HCT116 (cell line): ENCODE measurements around the gene C20orf141. TPM values are rescaled to one million over a fixed set of nuclear protein-coding genes. Genes with fewer than 3 reads are reported as not detected.

Experiments
- ATAC-seq: fragments of 200-7000 bp; cut with Tn5 transposase; 2 replicates; pipeline ENCODE4 v1.9.1; 2020; ENCODE audit warnings: mild to moderate bottlenecking, moderate library complexity
- BruUV-seq: library from RNA; stranded (reverse); fragments of 400-500 nt; replicated peaks from 2 replicates; lab custom pipeline; 2021; lab: Mats Ljungman, UMichigan
- CTCF ChIA-PET: fragments of 300-600 bp; sonication (Branson Sonifier 250); formaldehyde crosslinking; loops from one replicate; lab custom pipeline; 2021; ENCODE audit warnings: antibody characterized with exemption; lab: Charles Lee
- POLR2A ChIA-PET: fragments of 300-600, 350-600 bp; sonication (Branson Sonifier 250); formaldehyde crosslinking; loops from one replicate; lab custom pipeline; 2021; ENCODE audit warnings: antibody characterized with exemption; lab: Charles Lee
- RAD21 ChIA-PET, 2 experiments: fragments of 300-600 bp; sonication (Branson Sonifier 250); formaldehyde crosslinking; loops; one replicate each; lab custom pipeline; 2023; ENCODE audit warnings: low total read pairs in 2 of 2; ENCODE audit not compliant: uncharacterized antibody in 2 of 2, unreplicated experiment in 2 of 2, low non-redundant PET in 1 of 2; lab: Charles Lee
- DNase-seq: peaks from one replicate; pipeline ENCODE4 v3.0.0-alpha.2; 2010; ENCODE audit warnings: low read depth, low spot score
- H2AFZ ChIP-seq: fragments of 200-600 bp; shearing (Covaris generic), sonication (generic); 2 replicates; pipeline ENCODE4 v1.6.1; 2017; ENCODE audit warnings: low read depth, mixed run types, mixed read lengths, antibody characterized with exemption, low read length; ENCODE audit not compliant: poor library complexity, severe bottlenecking
- H3K27ac ChIP-seq: 2 replicates; pipeline ENCODE4 v1.5.1; 2012; ENCODE audit warnings: low read depth, low read length
- H3K27me3 ChIP-seq: fragments of 200-600 bp; sonication (generic); 2 replicates; pipeline ENCODE4 v1.6.1; 2016; ENCODE audit warnings: mixed run types, low read length, mixed read lengths; ENCODE audit not compliant: insufficient read depth
- H3K36me3 ChIP-seq, 2 experiments: fragments of 200-500 bp in 1 of 2; fragments of 200-600 bp in 1 of 2; sonication (Bioruptor generic) in 1 of 2; sonication (generic) in 1 of 2; 2 replicates each; pipeline versions ENCODE4 v1.5.1 to v1.6.1; 2014 to 2016; ENCODE audit warnings: low read length in 2 of 2, inconsistent platforms in 1 of 2, mixed read lengths in 1 of 2, mixed run types in 1 of 2; ENCODE audit not compliant: insufficient read depth in 2 of 2, control insufficient read depth in 1 of 2
- H3K4me1 ChIP-seq, 2 experiments: fragments of 200-600 bp in 1 of 2; sonication (generic) in 1 of 2; 2 replicates each; pipeline versions ENCODE4 v1.5.1 to v1.6.1; 2012 to 2017; ENCODE audit warnings: low read length in 2 of 2, inconsistent platforms in 1 of 2, mild to moderate bottlenecking in 1 of 2, mixed read lengths in 1 of 2, mixed run types in 1 of 2, moderate library complexity in 1 of 2; ENCODE audit not compliant: insufficient read depth in 2 of 2, control insufficient read depth in 1 of 2
- H3K4me2 ChIP-seq: fragments of 200-600 bp; sonication (generic); 2 replicates; pipeline ENCODE4 v1.6.1; 2017; ENCODE audit warnings: mixed run types, low read length, mixed read lengths
- H3K4me3 ChIP-seq, 2 experiments: fragments of 200-600 bp in 1 of 2; sonication (generic) in 1 of 2; replicated peaks in 1 of 2; 2 replicates each; pipeline ENCODE4 v1.5.1; 2011 to 2016; ENCODE audit warnings: low read length in 2 of 2, control low read depth in 1 of 2, low read depth in 1 of 2, mild to moderate bottlenecking in 1 of 2, mixed read lengths in 1 of 2, mixed run types in 1 of 2
- H3K79me2 ChIP-seq: fragments of 200-600 bp; sonication (generic); 2 replicates; pipeline ENCODE4 v1.6.1; 2017; ENCODE audit warnings: mild to moderate bottlenecking, mixed run types, low read length, moderate library complexity, mixed read lengths; ENCODE audit not compliant: insufficient read depth
- H3K9ac ChIP-seq: fragments of 200-600 bp; sonication (generic); 2 replicates; pipeline ENCODE4 v1.6.1; 2016; ENCODE audit warnings: low read length, mixed read lengths
- H3K9me2 ChIP-seq: fragments of 200-600 bp; sonication (generic), shearing (Covaris generic); 2 replicates; pipeline ENCODE4 v1.6.1; 2017; ENCODE audit warnings: mixed run types, mild to moderate bottlenecking, moderate library complexity; ENCODE audit not compliant: insufficient read depth
- H3K9me3 ChIP-seq, 2 experiments: fragments of 200-500 bp in 1 of 2; fragments of 200-600 bp in 1 of 2; sonication (Bioruptor generic) in 1 of 2; sonication (generic) in 1 of 2; 2 replicates each; pipeline ENCODE4 v1.6.1; 2014 to 2017; ENCODE audit warnings: low read length in 2 of 2, mixed read lengths in 2 of 2, inconsistent platforms in 1 of 2, low read depth in 1 of 2, mild to moderate bottlenecking in 1 of 2, mixed run types in 1 of 2, moderate library complexity in 1 of 2; ENCODE audit not compliant: control insufficient read depth in 1 of 2, insufficient read depth in 1 of 2
- H4K20me1 ChIP-seq: fragments of 200-600 bp; sonication (generic), shearing (Covaris generic); 2 replicates; pipeline ENCODE4 v1.6.1; 2017; ENCODE audit warnings: mixed run types, mild to moderate bottlenecking, moderate library complexity; ENCODE audit not compliant: insufficient read depth
- CBX3 ChIP-seq: IDR thresholded peaks from 2 replicates; pipeline ENCODE4 v1.6.1; 2012; ENCODE audit warnings: low read depth
- CEBPB ChIP-seq: IDR thresholded peaks from 2 replicates; pipeline ENCODE4 v1.6.1; 2012; ENCODE audit warnings: low read depth
- CTCF ChIP-seq, 3 experiments: fragments of 200-600 bp in 1 of 3; sonication (generic) in 1 of 3; IDR thresholded peaks in 2 of 3; conservative IDR thresholded peaks in 1 of 3; 2 replicates each; pipeline ENCODE4 v1.5.1; 2012 to 2017; ENCODE audit warnings: low read depth in 2 of 3, low read length in 2 of 3, antibody characterized with exemption in 1 of 3, borderline replicate concordance in 1 of 3, control low read depth in 1 of 3, mild to moderate bottlenecking in 1 of 3, mixed read lengths in 1 of 3, mixed run types in 1 of 3, moderate library complexity in 1 of 3; ENCODE audit not compliant: insufficient read depth in 1 of 3
- EGR1 ChIP-seq: IDR thresholded peaks from 2 replicates; pipeline ENCODE4 v1.6.1; 2012; ENCODE audit warnings: low read depth
- ELF1 ChIP-seq: IDR thresholded peaks from 2 replicates; pipeline ENCODE4 v1.6.1; 2012; ENCODE audit warnings: low read depth, borderline replicate concordance
- EZH2 ChIP-seq: fragments of 200-600 bp; sonication (generic); IDR thresholded peaks from 2 replicates; pipeline ENCODE4 v1.6.1; 2017; ENCODE audit warnings: antibody characterized with exemption, mixed run types
- FOSL1 ChIP-seq: IDR thresholded peaks from 2 replicates; pipeline ENCODE4 v1.6.1; 2012; ENCODE audit warnings: low read depth
- JUND ChIP-seq: IDR thresholded peaks from 2 replicates; pipeline ENCODE4 v1.6.1; 2012
- MAX ChIP-seq: IDR thresholded peaks from 2 replicates; pipeline ENCODE4 v1.6.1; 2012
- POLR2A ChIP-seq: IDR thresholded peaks from 2 replicates; pipeline ENCODE4 v1.7.0; 2011; ENCODE audit warnings: borderline replicate concordance; ENCODE audit not compliant: insufficient read depth, insufficient read length; ENCODE audit errors: extremely low read depth
- POLR2AphosphoS5 ChIP-seq: IDR thresholded peaks from 2 replicates; pipeline ENCODE4 v1.6.1; 2011; ENCODE audit warnings: mild to moderate bottlenecking, low read depth, low read length, moderate library complexity
- SRF ChIP-seq: IDR thresholded peaks from 2 replicates; pipeline ENCODE4 v1.6.1; 2012; ENCODE audit warnings: low read depth
- ZFX ChIP-seq: fragments of 450-650 bp; IDR thresholded peaks from 2 replicates; pipeline ENCODE4 v1.6.1; 2017
- ZNF274 ChIP-seq: fragments of 200-500 bp; sonication (Bioruptor generic); IDR thresholded peaks from 2 replicates; pipeline ENCODE4 v1.6.1; 2014; ENCODE audit warnings: mild to moderate bottlenecking, low read depth, low read length, inconsistent platforms
- intact Hi-C: fragments of 100-400 bp; cut with micrococcal nuclease; formaldehyde crosslinking; loops from 2 replicates; pipeline ENCODE4 v1.10.0; 2022
- total RNA-seq: library from RNA; stranded (reverse); gene quantifications from one replicate; pipeline ENCODE4 v1.2.1, GENCODE V29; 2021; ENCODE audit not compliant: unreplicated experiment

C20orf141 gene
- total RNA-seq, 1 experiment from 2014 or later, result not detected

- TF ChIP-seq POLR2A (no peak), EGR1 (no peak), EZH2 (no peak), FOSL1 (no peak), SRF (no peak), ELF1 (no peak), ZNF274 (no peak), CEBPB (no peak)
These were observed 18.7 kb upstream of the C20orf141 start (continued) for GRCh38 chr20:2796011-2796660.

GRCh38 chr20:2797136-2797983 is 17.4 kb upstream of the C20orf141 start:
- Histone ChIP-seq H3K27ac (no peak overlapping the region), H4K20me1 (no peaks in the 10 kb centered on the region), H3K9me3 (no peaks in the 10 kb centered on the region), H3K4me1 (peaks cover 8 to 13% of the 10 kb centered on the region in 2 experiments; a peak in 3 of 4 replicates), H3K9ac (no peak overlapping the region), H3K9me2 (no peaks in the 10 kb centered on the region), H3K4me3 (no peak overlapping the region), H3K36me3 (no peaks in the 10 kb centered on the region), H3K4me2 (no peak overlapping the region), H3K79me2 (no peaks in the 10 kb centered on the region), H2AFZ (no peak overlapping the region), H3K27me3 (peaks cover 8% of the 10 kb centered on the region; the same call in 1 of the 2 replicates)
- BruUV-seq, result no TSS peak
- TF ChIP-seq POLR2AphosphoS5, result no peak
- TF ChIP-seq CTCF (IDR thresholded peaks at IDR 0.05 in 2 of 3, conservative IDR thresholded peaks at IDR 0.05 in 1 of 3; ENCODE audit: borderline replicate concordance in 1 of 3, insufficient read depth in 1 of 3, low read depth in 2 of 3, low read length in 2 of 3), result no peak
- TF ChIP-seq ZFX, result no peak
- no peak for TF ChIP-seq MAX
- TF ChIP-seq CBX3, result no peak
- TF ChIP-seq JUND, result no peak
- RAD21 ChIA-PET, result no interaction called here
- intact Hi-C loops, result no loop called here
- POLR2A ChIA-PET, result no interaction called here
- CTCF ChIA-PET, result no interaction called here
- DNase-seq (no peak), ATAC-seq (no peak)
